Smooth muscle cell (in vitro differentiated cells): ENCODE data around the gene USP44. TPM values are rescaled to one million over a fixed set of nuclear protein-coding genes. Genes with fewer than 3 reads are reported as not detected.

Source experiments
- DNase-seq: peaks from one replicate; lab custom pipeline; 2025; ENCODE audit not compliant: unreplicated experiment; lab: John Stamatoyannopoulos, UW
- H2AFZ ChIP-seq: fragments of 200-600 bp; sonication (generic); 2 replicates; pipeline ENCODE4 v1.6.0; 2016; ENCODE audit warnings: antibody characterized with exemption, low read depth, mild to moderate bottlenecking
- H3F3A ChIP-seq: fragments of 200-600 bp; sonication (generic); 2 replicates; pipeline ENCODE4 v1.6.0; 2017; ENCODE audit warnings: antibody characterized with exemption, low read depth
- H3K27ac ChIP-seq: fragments of 200-600 bp; sonication (generic); 2 replicates; pipeline ENCODE4 v1.5.1; 2016; ENCODE audit warnings: low read depth, mild to moderate bottlenecking
- H3K27me3 ChIP-seq: fragments of 200-600 bp; sonication (generic); 2 replicates; pipeline ENCODE4 v1.6.1; 2016; ENCODE audit warnings: low read depth, mild to moderate bottlenecking
- H3K36me3 ChIP-seq: fragments of 200-600 bp; sonication (generic); 2 replicates; pipeline ENCODE4 v1.5.1; 2016; ENCODE audit warnings: low read depth
- H3K4me1 ChIP-seq: fragments of 200-600 bp; sonication (generic); 2 replicates; pipeline ENCODE4 v1.5.1; 2016; ENCODE audit warnings: low read depth
- H3K4me2 ChIP-seq: fragments of 200-600 bp; sonication (generic); 2 replicates; pipeline ENCODE4 v1.6.0; 2016; ENCODE audit warnings: mild to moderate bottlenecking
- H3K4me3 ChIP-seq: fragments of 200-600 bp; sonication (generic); 2 replicates; pipeline ENCODE4 v1.5.1; 2016; ENCODE audit warnings: mild to moderate bottlenecking
- H3K79me2 ChIP-seq: fragments of 200-600 bp; sonication (generic); 2 replicates; pipeline ENCODE4 v1.6.0; 2016; ENCODE audit warnings: low read depth, mild to moderate bottlenecking
- H3K9ac ChIP-seq: fragments of 200-600 bp; sonication (generic); 2 replicates; pipeline ENCODE4 v1.6.0; 2016; ENCODE audit warnings: low read depth
- H3K9me3 ChIP-seq: fragments of 200-600 bp; sonication (generic); replicated peaks from 2 replicates; pipeline ENCODE4 v1.5.1; 2016; ENCODE audit warnings: low read depth
- H4K20me1 ChIP-seq: fragments of 200-600 bp; sonication (generic); 2 replicates; pipeline ENCODE4 v1.6.0; 2016; ENCODE audit warnings: low read depth
- CTCF ChIP-seq: fragments of 200-600 bp; sonication (generic); IDR thresholded peaks from 2 replicates; pipeline ENCODE4 v1.5.1; 2017; ENCODE audit warnings: borderline replicate concordance, mild to moderate bottlenecking, antibody characterized with exemption; ENCODE audit not compliant: insufficient read depth, poor library complexity, severe bottlenecking
- WGBS: methylation state at CpG from one replicate; pipeline ENCODE4 v1.1.7; 2016; ENCODE audit warnings: low lambda C conversion rate; 5-methylcytosine and 5-hydroxymethylcytosine counted together
- polyA plus RNA-seq: library from polyadenylated mRNA; unstranded; fragments of >200 nt; fragmentation: Nextera tagmentation; extraction: Ambion mirVana; gene quantifications from 2 replicates; pipeline ENCODE4 v1.2.1, GENCODE V29; 2016
- total RNA-seq: library from RNA; depleted of rRNA; stranded (reverse); fragments of >200 nt; gene quantifications from 2 replicates; pipeline ENCODE4 v1.2.3, GENCODE V29; 2014

Gene USP44
- not detected in 2 replicates for total RNA-seq
- polyA plus RNA-seq: 0.10 and 0.14 TPM in 2 replicates

GRCh38 chr12:95551305-95551704 is at the start of gene USP44:
USP44 (minus strand) TSS chr12:95551476; CDS start chr12:95534256, 17,220 bp downstream.
- peaks cover 6% of the 10 kb centered on the region for H3K9me3 ChIP-seq
- H3K9ac ChIP-seq: no peak within 1 kb of the TSS
- no peak for DNase-seq
- H3K4me2 ChIP-seq: no peak within 1 kb of the TSS
- H3F3A ChIP-seq: no peaks in the 10 kb centered on the region
- H2AFZ ChIP-seq: no peak within 1 kb of the TSS
- WGBS: 7% methylated on average over 9 of the region's 9 CpGs
- peaks cover 76% of the 10 kb centered on the region for H3K27me3 ChIP-seq
- no peak within 1 kb of the TSS for H3K4me3 ChIP-seq
- H3K4me1 ChIP-seq: peaks cover 28% of the 10 kb centered on the region
- H3K36me3 ChIP-seq: no peaks in the 10 kb centered on the region
- no peak within 1 kb of the TSS for H3K27ac ChIP-seq
- TF ChIP-seq CTCF: no peak
- H4K20me1 ChIP-seq: no peaks in the 10 kb centered on the region
- H3K79me2 ChIP-seq: no peaks in the 10 kb centered on the region

GRCh38 chr12:95600567-95600966 is 49.3 kb upstream of the USP44 start:
- Histone ChIP-seq H3K9ac (no peak overlapping the region), H3K27me3 (no peaks in the 10 kb centered on the region), H3K79me2 (no peaks in the 10 kb centered on the region), H4K20me1 (no peaks in the 10 kb centered on the region), H3K4me2 (no peak overlapping the region), H2AFZ (no peak overlapping the region), H3K27ac (no peak overlapping the region), H3K4me3 (no peak overlapping the region), H3K36me3 (no peaks in the 10 kb centered on the region), H3F3A (no peaks in the 10 kb centered on the region), H3K4me1 (no peaks in the 10 kb centered on the region), H3K9me3 (no peaks in the 10 kb centered on the region)
- no peak for TF ChIP-seq CTCF
- WGBS: 98% methylated on average over 8 of the region's 8 CpGs
- DNase-seq: no peak

- Histone ChIP-seq H3K4me2 (no peak overlapping the region), H3K4me1 (no peaks in the 10 kb centered on the region), H3K9me3 (no peaks in the 10 kb centered on the region), H3K27ac (no peak overlapping the region), H3K9ac (no peak overlapping the region), H2AFZ (no peak overlapping the region), H3F3A (no peaks in the 10 kb centered on the region), H4K20me1 (no peaks in the 10 kb centered on the region), H3K27me3 (no peaks in the 10 kb centered on the region), H3K79me2 (no peaks in the 10 kb centered on the region), H3K4me3 (no peak overlapping the region), H3K36me3 (no peaks in the 10 kb centered on the region)
- no peak for TF ChIP-seq CTCF
- WGBS: 95% methylated on average over 5 of the region's 5 CpGs
- no peak for DNase-seq
Observed at GRCh38 chr12:95599880-95600279, 48.6 kb upstream of the USP44 start.

GRCh38 chr12:95594136-95594535 is 42.9 kb upstream of the USP44 start:
- TF ChIP-seq CTCF: no peak
- H3K4me3 ChIP-seq: no peak overlapping the region
- H3K79me2 ChIP-seq: no peaks in the 10 kb centered on the region
- H3K9me3 ChIP-seq: no peaks in the 10 kb centered on the region
- no peaks in the 10 kb centered on the region for H3K27me3 ChIP-seq
- no peak overlapping the region for H3K9ac ChIP-seq
- H3K4me1 ChIP-seq: no peaks in the 10 kb centered on the region
- H3F3A ChIP-seq: no peaks in the 10 kb centered on the region
- H3K36me3 ChIP-seq: no peaks in the 10 kb centered on the region
- no peak overlapping the region for H2AFZ ChIP-seq
- no peak overlapping the region for H3K4me2 ChIP-seq
- no peak overlapping the region for H3K27ac ChIP-seq
- DNase-seq: no peak
- no peaks in the 10 kb centered on the region for H4K20me1 ChIP-seq
- 73% methylated on average over 2 of the region's 2 CpGs for WGBS
